GM21529 (cell line): ENCODE measurements around the gene CHGA.

Experiments used
- ATAC-seq: cut with Tn5 transposase; IDR thresholded peaks from one replicate; pipeline ENCODE4 v1.9.1; 2021; ENCODE audit not compliant: unreplicated experiment

The CHGA gene

DNA sequence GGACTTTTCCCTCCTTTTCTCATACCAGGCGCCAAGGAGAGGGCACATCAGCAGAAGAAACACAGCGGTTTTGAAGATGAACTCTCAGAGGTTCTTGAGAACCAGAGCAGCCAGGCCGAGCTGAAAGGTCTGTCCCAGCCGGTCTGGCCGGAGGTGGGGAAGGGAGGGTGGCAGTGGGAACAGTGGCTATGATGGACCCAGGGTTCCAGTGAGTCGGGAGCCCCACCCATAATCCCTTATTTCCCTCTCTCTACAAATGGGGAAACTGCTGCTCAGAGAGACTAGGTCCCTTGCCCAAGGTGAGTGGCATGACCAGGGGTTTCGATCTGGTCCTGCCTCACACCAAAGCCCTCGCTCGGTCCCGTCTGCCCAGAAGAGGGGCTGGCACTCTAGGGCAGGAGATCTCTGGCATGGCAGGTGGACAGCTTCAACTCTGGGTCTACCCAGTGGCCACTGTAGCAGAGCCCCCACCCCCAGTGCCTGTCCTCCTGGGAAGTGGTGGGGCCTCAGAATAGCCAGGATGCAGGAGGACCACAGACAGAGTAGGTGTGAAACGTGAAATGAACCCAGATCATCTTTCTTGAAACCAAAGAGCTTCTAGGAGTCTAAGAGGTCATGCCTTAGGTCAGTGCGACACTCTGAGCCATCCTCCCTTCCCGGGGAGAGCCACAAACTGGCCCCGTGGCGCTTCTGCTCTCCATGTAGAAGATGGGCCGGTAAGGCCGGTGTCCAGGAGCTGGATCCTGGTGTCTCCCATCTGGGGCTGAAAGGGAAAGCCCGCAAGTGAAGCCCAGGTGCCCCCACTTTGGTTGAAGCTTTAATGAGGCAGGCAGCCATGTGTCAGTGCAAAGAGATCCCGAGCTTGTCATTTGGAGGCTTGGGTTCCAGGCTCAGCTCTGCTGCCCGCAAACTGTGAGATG, 7.0 kb downstream of the CHGA start:
- no peak for ATAC-seq

DNA sequence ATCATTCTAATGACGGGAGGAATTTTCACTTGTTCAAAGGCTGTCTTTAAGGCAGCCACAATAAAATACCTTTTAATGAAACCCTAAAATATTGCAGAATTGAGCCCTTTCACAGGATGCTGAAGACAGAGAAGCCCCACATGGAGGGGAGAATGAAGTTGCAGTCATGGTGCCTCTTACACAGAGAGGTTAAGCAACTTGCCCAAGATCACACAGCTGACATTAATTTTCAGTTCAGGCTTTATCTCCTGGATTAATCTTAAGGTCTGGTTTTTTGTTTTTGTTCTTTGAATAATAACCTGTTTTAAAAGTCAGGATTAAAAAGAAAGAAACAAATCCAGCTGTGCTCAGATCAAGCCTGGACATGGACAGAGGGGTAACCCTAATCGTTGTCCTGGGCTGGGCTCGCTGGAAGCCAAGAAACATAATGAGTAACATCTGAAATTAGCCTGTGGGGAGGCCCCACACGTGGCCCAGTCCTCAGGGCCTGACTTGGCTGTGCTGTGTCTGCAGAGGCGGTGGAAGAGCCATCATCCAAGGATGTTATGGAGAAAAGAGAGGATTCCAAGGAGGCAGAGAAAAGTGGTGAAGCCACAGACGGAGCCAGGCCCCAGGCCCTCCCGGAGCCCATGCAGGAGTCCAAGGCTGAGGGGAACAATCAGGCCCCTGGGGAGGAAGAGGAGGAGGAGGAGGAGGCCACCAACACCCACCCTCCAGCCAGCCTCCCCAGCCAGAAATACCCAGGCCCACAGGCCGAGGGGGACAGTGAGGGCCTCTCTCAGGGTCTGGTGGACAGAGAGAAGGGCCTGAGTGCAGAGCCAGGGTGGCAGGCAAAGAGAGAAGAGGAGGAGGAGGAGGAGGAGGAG, 8.0 kb downstream of the CHGA start:
- no peak for ATAC-seq

DNA sequence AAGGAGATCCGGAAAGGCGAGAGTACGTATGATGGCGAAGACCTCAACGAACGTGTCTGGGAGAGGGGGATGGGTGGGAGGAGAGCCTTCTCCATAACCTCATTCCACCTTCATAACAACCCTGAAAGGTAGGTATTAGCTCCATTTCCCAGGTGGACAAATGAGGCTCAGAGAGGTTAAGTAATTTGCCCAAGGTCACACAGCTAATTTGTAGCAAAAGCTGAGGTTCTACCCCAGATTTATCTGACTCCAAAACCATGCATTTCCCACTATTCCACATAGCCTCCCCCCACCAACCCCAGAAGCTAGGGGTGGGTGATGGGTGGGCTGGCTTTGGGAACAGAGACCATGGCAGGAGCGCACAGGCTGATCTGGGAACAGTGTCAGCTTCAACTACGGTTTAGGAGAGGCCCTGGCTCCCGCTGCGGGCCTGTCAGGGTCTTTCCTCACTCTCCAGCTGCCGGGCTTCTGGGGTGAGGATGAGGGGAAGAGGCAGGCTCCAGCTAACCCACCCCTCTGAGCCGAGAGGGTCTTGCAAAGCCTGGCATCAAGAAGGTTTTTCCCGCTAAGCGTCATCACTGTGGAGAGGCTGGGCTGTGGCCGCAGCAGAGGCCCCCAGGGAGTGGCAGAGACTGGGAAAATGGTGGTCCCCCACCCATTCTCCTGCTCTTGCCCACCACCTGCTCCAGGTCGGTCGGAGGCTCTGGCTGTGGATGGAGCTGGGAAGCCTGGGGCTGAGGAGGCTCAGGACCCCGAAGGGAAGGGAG, 8.9 kb downstream of the CHGA start:
- no peak for ATAC-seq

DNA sequence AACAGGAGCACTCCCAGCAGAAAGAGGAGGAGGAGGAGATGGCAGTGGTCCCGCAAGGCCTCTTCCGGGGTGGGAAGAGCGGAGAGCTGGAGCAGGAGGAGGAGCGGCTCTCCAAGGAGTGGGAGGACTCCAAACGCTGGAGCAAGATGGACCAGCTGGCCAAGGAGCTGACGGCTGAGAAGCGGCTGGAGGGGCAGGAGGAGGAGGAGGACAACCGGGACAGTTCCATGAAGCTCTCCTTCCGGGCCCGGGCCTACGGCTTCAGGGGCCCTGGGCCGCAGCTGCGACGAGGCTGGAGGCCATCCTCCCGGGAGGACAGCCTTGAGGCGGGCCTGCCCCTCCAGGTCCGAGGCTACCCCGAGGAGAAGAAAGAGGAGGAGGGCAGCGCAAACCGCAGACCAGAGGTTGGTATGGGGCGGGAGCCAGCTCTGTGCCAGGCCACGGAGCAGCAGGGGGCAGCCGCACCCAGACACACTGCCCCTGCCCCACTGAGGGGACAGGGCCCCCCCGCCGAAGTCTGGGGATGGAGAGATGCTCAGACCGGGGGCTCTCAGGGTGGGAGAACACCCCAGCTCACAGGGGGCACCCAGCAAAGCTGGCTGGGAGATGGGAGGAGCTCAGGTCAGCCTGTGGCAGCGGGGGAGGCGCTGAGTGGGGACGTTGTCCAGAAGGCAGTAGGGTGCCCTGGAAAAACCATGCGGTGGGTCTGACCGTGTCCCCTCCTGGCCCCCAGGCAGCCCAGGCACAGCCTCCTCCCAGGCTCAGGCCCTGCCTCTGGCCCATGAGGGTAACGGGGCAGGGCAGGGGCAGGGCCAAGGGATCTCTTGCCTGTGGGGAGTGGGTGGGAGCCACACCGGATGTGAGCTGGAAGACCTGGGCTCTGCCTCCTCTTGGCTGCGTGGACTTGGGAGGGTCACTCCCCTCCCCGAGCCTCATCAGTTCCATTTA, 9.8 kb downstream of the CHGA start:
- no peak for ATAC-seq

DNA sequence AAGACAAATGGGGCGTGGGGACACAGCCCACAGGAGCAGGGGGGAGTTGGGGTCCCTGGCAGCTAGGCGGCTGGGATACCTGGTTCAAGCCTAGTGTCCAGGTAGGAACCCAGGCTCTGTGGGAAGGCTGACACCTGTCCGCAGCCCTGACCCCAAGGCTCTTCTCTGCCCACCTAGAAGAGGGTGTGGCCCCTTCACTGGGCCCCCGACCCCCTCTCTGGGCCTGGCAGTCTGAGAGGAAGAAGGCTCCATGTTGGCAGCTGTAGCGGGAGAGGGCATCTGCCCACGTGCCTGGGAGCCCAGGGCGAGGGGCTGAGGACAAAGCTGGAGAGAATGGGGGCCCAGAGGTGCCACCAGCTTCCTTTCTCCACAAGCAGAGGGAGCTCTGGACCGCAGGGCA, 10.5 kb downstream of the CHGA start:
- ATAC-seq, result no peak

DNA sequence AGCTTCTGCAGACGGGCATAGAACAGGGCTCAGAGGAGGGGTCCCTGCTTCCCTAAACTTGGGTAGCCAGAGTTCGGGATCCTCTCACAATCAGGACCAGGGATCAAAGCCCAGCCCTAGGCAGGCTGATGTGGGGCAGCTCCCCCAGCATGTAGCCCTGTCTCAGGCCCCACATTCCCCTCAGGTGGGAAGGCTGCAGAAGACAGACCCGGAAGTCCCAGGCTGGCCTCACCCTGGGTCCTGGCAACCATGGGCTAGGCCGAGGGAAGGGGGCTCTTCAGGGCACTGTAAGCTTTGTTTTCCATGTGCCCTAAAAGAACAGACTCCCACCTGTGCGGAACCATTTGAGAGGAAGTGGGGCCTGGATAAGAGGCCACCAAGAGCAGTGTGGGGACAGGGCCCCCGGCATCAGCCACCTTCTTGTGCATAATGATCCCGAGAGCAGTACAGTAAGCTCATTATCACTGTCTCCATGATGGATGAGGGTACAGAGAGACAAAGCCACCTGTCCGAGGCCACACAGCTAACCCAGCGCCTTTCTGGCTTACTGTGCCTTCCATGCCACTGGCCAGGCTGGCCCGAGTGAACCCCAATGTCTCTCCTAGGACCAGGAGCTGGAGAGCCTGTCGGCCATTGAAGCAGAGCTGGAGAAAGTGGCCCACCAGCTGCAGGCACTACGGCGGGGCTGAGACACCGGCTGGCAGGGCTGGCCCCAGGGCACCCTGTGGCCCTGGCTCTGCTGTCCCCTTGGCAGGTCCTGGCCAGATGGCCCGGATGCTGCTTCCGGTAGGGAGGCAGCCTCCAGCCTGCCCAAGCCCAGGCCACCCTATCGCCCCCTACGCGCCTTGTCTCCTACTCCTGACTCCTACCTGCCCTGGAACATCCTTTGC, 11.5 kb downstream of the CHGA start:
- ATAC-seq, result no peak

DNA sequence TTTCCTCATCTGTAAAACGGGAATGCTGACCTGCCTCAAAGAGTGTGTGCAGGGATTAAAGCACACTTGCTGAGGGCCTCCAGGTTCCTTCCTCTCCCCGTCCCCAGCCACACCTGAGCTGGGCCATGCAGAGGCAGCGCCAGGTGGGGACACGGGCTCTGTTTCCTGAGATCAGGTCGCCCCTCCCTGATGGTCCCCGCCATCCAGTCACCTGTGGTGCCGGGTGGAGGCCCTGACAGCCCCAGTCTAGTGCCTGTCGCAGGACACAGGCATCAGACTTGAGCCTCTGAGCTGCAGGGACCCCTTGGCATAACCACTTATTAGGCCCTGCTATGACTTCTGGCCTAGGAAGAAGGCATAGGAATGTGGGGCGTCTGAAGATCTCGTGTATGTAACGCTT, 12.5 kb downstream of the CHGA start:
- no peak for ATAC-seq

DNA sequence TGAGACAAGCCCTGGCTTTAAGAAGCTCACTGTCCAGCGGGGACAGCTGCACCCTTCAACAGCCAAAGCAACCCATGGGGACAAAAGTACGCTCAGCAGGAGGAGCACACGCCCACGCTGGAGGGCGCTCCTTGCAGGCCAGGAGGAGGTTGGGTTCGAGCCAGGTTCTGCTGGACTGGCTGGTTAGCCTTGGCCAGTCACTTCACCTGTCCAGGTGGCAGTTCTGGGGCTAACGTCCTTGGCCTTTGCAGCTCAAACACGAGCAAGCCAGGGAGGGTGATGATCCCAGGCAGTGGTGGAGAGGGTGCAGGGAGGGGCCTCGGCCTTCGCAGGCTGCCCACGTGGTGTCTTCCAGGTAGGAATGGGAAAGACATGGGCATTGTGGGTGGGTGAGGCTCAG, 13.1 kb downstream of the CHGA start:
- ATAC-seq, result no peak

DNA sequence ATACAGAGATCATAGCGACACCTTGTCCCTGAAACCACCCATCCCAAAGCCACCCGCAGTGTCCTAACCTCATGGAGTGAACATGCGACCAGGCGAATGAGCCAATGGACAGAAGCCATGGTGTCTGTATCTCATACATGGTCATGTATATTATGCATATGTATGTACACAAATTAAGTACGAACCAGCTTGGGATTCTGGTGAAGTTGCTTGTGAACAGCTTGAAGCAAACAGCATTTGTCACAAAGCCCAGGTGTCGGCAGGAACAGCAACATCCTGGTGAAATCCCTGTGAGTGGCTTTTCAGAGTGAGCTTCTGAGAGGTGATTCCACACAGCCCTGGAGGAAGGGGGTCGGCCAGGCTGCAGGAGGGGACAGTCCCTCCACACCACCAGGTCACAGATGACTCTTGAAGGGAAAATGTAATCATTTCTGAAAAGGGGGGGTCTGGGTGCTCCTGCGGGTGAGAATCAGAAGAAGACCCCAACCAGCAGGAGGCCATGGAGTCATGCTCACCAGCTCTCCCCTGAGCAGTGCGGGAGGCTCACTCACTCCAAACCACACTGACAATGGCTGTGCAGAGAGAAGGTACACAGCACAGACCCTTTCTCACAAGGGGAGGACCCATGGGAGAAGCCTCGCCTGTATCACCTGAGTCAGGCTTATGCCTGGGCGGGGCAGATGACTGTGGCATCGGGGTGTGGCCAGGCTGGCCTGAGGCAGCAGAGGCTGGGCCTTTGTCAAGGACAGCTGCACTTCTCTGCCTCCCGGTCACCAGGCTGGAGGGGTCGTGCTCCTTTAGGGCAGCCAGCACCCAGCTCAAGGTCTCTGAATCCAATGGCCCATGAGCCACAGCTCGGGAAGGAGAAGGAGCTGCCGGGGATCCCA, 14.3 kb downstream of the CHGA start:
- no peak for ATAC-seq

DNA sequence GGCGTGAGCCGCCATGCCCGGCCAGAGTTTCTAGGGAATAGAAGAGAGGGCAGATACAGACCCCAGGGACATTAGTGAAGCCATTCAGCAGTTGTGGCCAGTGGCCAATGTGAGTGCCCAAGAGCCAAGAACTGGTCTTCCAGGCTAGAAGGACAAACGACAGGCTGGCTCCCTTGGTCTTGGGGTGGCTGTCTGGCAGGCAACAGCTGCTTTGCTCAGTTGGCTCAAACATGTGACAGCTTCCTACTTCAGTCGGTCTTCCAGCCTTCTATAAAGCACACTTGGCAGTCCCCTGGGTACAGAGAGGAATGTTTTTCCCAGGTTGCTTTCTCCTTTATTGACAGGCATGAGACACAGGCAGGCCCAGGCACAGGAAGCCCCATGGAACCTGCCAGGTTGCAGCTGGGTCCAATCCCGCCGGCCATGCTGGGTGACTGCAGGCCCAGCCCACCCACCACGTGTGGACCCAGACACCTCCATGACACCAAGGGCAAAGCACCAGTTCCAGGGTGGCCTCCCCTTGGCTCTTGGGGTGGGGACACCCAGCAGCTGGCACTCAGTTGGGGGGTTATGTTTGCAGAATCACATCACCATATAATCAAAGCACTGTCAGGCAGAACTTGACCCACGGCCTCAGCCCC, 15.4 kb downstream of the CHGA start:
- ATAC-seq, result no peak

DNA sequence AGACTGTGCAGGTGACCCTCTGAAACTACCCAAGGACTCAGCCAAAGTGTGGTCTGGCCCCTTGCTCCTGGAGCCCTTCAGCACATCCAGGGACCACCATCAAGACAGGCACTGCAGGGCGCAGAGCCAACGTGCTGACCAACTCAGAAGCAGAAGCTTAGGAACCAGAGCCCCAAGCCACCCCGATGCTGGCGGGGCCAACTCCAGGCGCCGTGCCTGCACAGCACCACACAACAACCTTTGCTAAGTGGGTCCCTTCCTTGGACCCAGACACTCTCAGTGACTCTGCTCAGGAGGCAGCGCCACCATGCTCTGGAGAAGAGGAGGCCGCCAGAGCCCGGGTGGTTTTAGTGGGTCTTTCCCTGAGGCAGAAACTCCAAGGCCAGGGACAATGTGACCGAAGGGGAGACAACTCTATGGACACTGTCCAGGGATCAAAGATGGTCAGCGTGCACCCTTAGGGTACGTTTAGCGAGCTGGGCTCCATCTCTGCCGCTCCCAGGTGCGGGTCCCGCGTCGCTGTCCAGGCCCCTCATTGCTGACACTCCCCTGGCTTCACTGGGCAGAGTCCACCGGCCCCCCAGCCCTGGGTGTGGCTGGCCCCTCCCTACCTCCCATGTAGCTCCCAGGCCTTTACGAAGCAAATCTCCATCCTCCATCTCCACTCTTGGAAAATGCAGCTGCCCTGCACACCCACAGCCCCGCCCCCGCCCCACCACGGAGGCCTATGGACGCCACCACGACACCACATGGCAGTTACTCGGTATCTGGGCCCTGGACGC, 16.1 kb downstream of the CHGA start:
- no peak for ATAC-seq

DNA sequence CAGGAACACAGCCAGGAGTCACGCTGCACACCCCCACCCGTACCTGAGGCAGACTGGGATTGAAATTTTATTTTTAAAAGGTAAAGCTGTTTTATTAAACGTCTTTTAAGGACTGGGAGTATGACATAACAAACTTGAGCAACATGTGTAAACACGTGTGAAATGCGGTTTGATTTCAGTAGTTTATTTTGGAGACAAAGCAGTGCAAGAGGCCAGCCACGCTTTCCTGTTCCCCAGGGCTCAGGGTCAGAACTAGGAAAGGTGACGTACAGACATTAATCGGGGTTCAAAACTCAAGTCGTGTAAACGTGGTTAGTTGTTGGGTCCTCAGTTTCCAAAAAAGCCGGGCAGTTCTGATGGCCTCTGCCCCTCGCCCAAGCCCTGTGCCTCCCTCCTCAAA, 16.7 kb downstream of the CHGA start:
- ATAC-seq, result no peak

DNA sequence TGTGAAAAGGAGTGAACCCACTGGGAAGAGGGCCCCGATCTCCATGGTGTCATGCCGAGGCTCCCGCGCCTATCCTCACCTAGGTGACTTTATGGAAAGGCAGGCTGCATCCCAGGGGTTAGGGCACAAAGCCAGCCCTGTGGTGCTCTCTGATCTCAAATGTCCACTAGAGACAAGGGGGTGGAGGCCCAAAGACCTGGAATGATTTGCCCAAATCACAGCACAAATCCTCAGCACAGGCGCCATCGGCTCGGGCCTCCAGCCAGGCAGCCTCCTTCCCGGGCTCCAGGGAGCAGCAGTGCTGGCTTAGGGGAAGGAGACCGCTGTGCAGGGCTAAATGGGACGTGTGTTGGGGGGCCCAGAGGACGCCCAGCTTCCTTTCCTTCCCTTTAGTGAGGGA, 17.6 kb downstream of the CHGA start:
- ATAC-seq, result no peak

DNA sequence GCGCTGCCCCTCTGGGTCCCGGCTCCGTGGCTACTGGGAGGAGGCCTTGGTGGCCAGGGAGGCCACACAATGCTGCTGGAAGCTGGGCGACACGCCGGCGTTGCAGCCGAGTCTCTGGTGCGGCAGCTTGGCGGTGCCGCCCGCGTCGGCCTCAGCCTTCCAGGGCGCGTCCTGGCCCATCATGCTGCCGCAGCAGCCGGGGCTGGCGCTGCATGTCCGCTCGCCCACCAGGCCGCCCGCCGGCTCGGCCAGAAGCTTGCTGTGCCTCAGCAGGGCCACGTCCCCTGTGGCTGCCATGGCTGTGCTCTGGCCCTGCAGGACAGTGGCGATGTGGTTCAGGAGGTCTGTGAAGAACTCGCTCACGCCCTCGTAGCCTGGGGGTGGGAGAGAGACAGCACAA, 18.6 kb downstream of the CHGA start:
- no peak for ATAC-seq

DNA sequence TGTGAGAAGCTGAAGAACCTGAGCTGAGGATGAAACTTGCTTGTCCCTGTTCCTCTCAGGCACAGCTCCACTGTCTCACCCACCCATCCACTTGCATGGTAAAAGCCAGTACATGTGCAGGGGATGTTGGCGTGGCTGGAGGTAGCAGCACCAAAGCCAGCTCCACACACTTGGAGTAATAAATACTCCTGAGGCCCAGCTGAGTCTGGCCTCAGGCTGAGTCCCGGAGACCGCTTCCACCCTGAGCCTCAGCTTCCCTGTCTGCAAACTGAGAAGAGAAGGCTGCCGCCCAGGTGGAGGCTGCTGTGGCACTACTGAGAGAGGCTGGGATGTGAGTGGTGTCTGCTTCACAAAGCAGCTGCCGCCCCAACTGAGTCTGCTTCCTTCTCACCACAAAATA, 19.2 kb downstream of the CHGA start:
- no peak for ATAC-seq

DNA sequence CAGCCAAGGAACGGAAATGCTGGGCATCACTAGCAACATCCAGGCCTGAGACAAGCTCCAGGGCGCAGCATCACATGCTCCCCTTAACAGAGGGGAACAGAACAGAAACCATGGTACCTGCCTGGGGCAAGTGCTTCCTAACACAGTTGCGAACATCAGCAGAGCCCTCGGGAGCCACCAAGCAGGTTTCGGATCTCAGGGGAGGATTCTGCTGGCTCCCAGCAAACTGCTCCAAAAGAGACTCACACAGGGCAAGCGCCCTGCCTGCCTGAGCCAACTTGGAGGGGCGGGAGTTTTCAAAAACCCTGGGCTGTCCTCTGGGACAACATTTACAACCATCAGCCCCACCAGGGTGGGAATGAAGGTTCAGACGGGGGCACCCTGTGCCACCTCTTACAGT, 19.6 kb downstream of the CHGA start:
- no peak for ATAC-seq
